Measurements from ENCODE around the gene PCLO. TPM values are rescaled to one million over a fixed set of nuclear protein-coding genes. Genes with fewer than 3 reads are reported as not detected.
"Not testable (repeated sequence)": the region's sequence is repeated elsewhere in the genome, so short reads cannot be mapped to it uniquely, and the experiment has no call there.

PCLO gene
- total RNA-seq, 1 donor from 2014 or later, result 48.5 TPM

- DNase-seq, result no peak
Observed at GRCh38 chr7:82726038-82726800, 436.5 kb downstream of the PCLO start.

GRCh38 chr7:82723411-82723810 lies 439.3 kb downstream of the PCLO start:
- DNase-seq, result no peak

- DNase-seq, result no peak
Observed at GRCh38 chr7:82722946-82723345, 439.7 kb downstream of the PCLO start.

- DNase-seq, result no peak
Observed at GRCh38 chr7:82715344-82715743, 447.3 kb downstream of the PCLO start.

GRCh38 chr7:82714883-82715282 lies 447.8 kb downstream of the PCLO start:
- DNase-seq, result no peak

- DNase-seq, result no peak
Observed at GRCh38 chr7:82713506-82713905, 449.2 kb downstream of the PCLO start.

GRCh38 chr7:82706344-82706743 lies 456.3 kb downstream of the PCLO start:
- not testable (repeated sequence) for DNase-seq

- DNase-seq, result no peak
Observed at GRCh38 chr7:82705517-82706260, 457.0 kb downstream of the PCLO start.

- no peak for DNase-seq
Observed at GRCh38 chr7:82704121-82704520, 458.6 kb downstream of the PCLO start.

Small RNA genes lying within 50 kb of the gene (small RNA-seq; reads per million reads assigned to genes)
- gene RNA5SP235, result 0.12 reads per million

Measured in occipital lobe (tissue), 3 donors.